ENCODE data around the gene DENND5A.

DNA sequence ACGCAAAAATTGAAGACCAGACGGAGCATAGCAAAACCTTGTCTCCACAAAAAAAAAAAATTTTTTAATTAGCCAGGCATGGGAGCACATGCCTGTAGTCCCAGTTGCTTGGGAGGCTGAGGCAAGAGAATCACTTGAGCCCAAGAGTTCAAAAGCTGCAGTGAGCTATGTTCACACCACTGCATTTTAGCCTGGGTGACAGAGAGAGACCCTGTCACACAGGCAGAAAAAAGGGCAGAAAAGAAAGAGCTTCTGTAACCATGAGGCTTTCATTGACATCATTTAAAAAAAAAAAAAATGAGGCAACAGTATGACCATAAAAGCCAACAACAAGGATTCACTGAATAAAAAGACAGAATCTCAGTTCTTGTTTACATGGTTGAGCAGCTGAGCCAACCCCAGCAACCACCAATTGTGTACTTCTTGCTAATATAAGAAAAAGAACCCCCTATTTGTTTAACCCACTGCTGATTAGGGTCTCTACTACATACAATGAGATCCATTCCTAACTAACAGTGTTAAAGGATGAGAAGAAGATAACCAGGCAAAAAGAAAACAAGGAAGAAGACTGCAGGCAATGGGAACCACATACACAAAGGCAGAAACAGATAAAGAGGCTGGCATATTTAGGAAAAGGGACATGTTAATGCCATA is 87.6 kb downstream of the DENND5A start:
- TF ChIP-seq POLR2A (IDR thresholded peaks at IDR 0.05; ENCODE audit: low read length) (no peak), GATA1 (IDR thresholded peaks at IDR 0.05; ENCODE audit: low read depth, low read length) (no peak)
